ENCODE measurements around the gene THNSL1. TPM values are rescaled to one million over a fixed set of nuclear protein-coding genes. Genes with fewer than 3 reads are reported as not detected.
A peak's percentile ranks its signal among the peaks of the same experiment; 100 is the strongest.

THNSL1 gene
- total and polyA plus RNA-seq, 9 of the 15 experiments (the other 6 are each of a cell fraction or from before 2014, with no cell fraction given) = 4.5 to 8.6 (median 6.3) TPM

DNA sequence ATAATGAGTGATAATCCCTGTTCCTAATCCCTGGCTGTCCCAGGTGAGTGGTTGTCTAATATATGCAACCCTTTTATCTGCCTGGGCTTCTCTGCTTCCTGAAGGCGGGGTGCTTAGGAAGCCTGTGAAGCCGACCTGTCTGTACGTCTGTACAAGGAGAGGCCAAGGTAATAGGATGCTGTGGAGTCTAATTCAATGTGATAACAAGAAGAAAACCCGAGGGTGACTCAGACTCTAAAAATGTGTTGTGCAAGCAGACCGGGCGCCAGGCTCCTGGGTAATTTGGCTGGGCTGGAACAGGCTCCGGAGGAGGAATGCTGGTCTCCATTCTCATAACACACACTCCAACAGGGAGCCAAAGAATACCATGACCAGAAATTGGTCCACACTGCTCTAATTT, 43.6 kb downstream of the THNSL1 start (continued):
- TF ChIP-seq, protein P1, sequence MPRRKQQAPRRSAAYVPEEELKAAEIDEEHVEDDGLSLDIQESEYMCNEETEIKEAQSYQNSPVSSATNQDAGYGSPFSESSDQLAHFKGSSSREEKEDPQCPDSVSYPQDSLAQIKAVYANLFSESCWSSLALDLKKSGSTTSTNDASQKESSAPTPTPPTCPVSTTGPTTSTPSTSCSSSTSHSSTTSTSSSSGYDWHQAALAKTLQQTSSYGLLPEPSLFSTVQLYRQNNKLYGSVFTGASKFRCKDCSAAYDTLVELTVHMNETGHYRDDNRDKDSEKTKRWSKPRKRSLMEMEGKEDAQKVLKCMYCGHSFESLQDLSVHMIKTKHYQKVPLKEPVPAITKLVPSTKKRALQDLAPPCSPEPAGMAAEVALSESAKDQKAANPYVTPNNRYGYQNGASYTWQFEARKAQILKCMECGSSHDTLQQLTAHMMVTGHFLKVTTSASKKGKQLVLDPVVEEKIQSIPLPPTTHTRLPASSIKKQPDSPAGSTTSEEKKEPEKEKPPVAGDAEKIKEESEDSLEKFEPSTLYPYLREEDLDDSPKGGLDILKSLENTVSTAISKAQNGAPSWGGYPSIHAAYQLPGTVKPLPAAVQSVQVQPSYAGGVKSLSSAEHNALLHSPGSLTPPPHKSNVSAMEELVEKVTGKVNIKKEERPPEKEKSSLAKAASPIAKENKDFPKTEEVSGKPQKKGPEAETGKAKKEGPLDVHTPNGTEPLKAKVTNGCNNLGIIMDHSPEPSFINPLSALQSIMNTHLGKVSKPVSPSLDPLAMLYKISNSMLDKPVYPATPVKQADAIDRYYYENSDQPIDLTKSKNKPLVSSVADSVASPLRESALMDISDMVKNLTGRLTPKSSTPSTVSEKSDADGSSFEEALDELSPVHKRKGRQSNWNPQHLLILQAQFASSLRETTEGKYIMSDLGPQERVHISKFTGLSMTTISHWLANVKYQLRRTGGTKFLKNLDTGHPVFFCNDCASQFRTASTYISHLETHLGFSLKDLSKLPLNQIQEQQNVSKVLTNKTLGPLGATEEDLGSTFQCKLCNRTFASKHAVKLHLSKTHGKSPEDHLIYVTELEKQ (CRISPR knock-in tag; IDR thresholded peaks at IDR 0.05) = no peak
- TF ChIP-seq FOXP1 (CRISPR knock-in tag; IDR thresholded peaks at IDR 0.05) (no peak), EP300 (IDR thresholded peaks at IDR 0.05; ENCODE audit: low read length) (peak; percentile 45; the same call in 1 of the 2 replicates), HNRNPK (IDR thresholded peaks at IDR 0.05; ENCODE audit: low read depth, low read length, poor library complexity, severe bottlenecking) (no peak), CEBPB (tag; IDR thresholded peaks at IDR 0.05) (peak; percentile 95), CBFA2T3 (IDR thresholded peaks at IDR 0.05) (peak; percentile 35; the same call in 1 of the 2 replicates), PHTF2 (CRISPR knock-in tag; IDR thresholded peaks at IDR 0.05) (no peak), YBX1 (IDR thresholded peaks at IDR 0.05) (no peak), POLR2H (tag; IDR thresholded peaks at IDR 0.05; ENCODE audit: low read depth) (no peak), ZFX (CRISPR knock-in tag; IDR thresholded peaks at IDR 0.05) (no peak), JUN (IDR thresholded peaks at IDR 0.05; ENCODE audit: borderline replicate concordance, low read depth, low read length) (peak; percentile 86), JUN (CRISPR knock-in tag; IDR thresholded peaks at IDR 0.05; ENCODE audit: borderline replicate concordance) (no peak), MAFK (IDR thresholded peaks at IDR 0.05; ENCODE audit: low read length) (no peak)
- TF ChIP-seq, protein P2, sequence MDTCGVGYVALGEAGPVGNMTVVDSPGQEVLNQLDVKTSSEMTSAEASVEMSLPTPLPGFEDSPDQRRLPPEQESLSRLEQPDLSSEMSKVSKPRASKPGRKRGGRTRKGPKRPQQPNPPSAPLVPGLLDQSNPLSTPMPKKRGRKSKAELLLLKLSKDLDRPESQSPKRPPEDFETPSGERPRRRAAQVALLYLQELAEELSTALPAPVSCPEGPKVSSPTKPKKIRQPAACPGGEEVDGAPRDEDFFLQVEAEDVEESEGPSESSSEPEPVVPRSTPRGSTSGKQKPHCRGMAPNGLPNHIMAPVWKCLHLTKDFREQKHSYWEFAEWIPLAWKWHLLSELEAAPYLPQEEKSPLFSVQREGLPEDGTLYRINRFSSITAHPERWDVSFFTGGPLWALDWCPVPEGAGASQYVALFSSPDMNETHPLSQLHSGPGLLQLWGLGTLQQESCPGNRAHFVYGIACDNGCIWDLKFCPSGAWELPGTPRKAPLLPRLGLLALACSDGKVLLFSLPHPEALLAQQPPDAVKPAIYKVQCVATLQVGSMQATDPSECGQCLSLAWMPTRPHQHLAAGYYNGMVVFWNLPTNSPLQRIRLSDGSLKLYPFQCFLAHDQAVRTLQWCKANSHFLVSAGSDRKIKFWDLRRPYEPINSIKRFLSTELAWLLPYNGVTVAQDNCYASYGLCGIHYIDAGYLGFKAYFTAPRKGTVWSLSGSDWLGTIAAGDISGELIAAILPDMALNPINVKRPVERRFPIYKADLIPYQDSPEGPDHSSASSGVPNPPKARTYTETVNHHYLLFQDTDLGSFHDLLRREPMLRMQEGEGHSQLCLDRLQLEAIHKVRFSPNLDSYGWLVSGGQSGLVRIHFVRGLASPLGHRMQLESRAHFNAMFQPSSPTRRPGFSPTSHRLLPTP (IDR thresholded peaks at IDR 0.05; ENCODE audit: borderline replicate concordance, extremely low read depth, insufficient read length) = no peak
